H9 (cell line): Measurements from ENCODE around the gene SLC4A2. TPM values are rescaled to one million over a fixed set of nuclear protein-coding genes. Genes with fewer than 3 reads are reported as not detected.

Source experiments
- DNase-seq: peaks from one replicate; pipeline ENCODE4 v3.0.0-alpha.2; 2017
- H2AFZ ChIP-seq: one replicate; pipeline ENCODE4 v1.6.1; 2013; ENCODE audit warnings: mild to moderate bottlenecking, low read length, control low read depth, moderate library complexity
- H2AK5ac ChIP-seq: 2 replicates; pipeline ENCODE4 v1.6.1; 2013; ENCODE audit warnings: low read length, control low read depth, mixed read lengths; ENCODE audit not compliant: insufficient read length
- H2BK120ac ChIP-seq: one replicate; pipeline ENCODE4 v1.6.1; 2013; ENCODE audit warnings: low read depth, mild to moderate bottlenecking, low read length, control low read depth, inconsistent platforms; ENCODE audit not compliant: poor library complexity, severe bottlenecking
- H2BK12ac ChIP-seq: 2 replicates; pipeline ENCODE4 v1.6.1; 2013; ENCODE audit warnings: low read length, control low read depth, mixed read lengths, low read depth; ENCODE audit not compliant: insufficient read length
- H2BK15ac ChIP-seq: 2 replicates; pipeline ENCODE4 v1.6.1; 2013; ENCODE audit warnings: low read depth, low read length, control low read depth
- H2BK20ac ChIP-seq: one replicate; pipeline ENCODE4 v1.6.1; 2013; ENCODE audit warnings: low read depth, mild to moderate bottlenecking, low read length, control low read depth, inconsistent platforms; ENCODE audit not compliant: poor library complexity, severe bottlenecking
- H2BK5ac ChIP-seq: 2 replicates; pipeline ENCODE4 v1.6.1; 2013; ENCODE audit warnings: low read length, control low read depth, mixed read lengths; ENCODE audit not compliant: insufficient read length
- H3K14ac ChIP-seq: 2 replicates; pipeline ENCODE4 v1.6.1; 2013; ENCODE audit warnings: low read length, control low read depth; ENCODE audit not compliant: insufficient read depth
- H3K18ac ChIP-seq: 2 replicates; pipeline ENCODE4 v1.6.1; 2013; ENCODE audit warnings: low read depth, mild to moderate bottlenecking, mixed read lengths, low read length, control low read depth; ENCODE audit not compliant: insufficient read length
- H3K23ac ChIP-seq: 2 replicates; pipeline ENCODE4 v1.6.1; 2013; ENCODE audit warnings: low read length, control low read depth, mixed read lengths, low read depth; ENCODE audit not compliant: insufficient read length
- H3K23me2 ChIP-seq: 2 replicates; pipeline ENCODE4 v1.6.1; 2013; ENCODE audit warnings: low read depth, mild to moderate bottlenecking, mixed read lengths, low read length, control low read depth; ENCODE audit not compliant: insufficient read length, poor library complexity, severe bottlenecking
- H3K27ac ChIP-seq: 2 replicates; pipeline ENCODE4 v1.5.1; 2013; ENCODE audit warnings: low read length, control low read depth, mixed read lengths, low read depth; ENCODE audit not compliant: insufficient read length
- H3K27me3 ChIP-seq: 2 replicates; pipeline ENCODE4 v1.6.1; 2013; ENCODE audit warnings: low read length, control low read depth, inconsistent platforms; ENCODE audit not compliant: insufficient read depth
- H3K4ac ChIP-seq: 2 replicates; pipeline ENCODE4 v1.6.1; 2013; ENCODE audit warnings: low read depth, mild to moderate bottlenecking, control low read depth, inconsistent platforms, low read length, moderate library complexity
- H3K4me1 ChIP-seq: 2 replicates; pipeline ENCODE4 v1.6.1; 2013; ENCODE audit warnings: low read length, control low read depth, inconsistent platforms; ENCODE audit not compliant: insufficient read depth
- H3K4me2 ChIP-seq: 2 replicates; pipeline ENCODE4 v1.6.1; 2013; ENCODE audit warnings: low read length, control low read depth, mixed read lengths; ENCODE audit not compliant: insufficient read length, insufficient read depth
- H3K56ac ChIP-seq: 2 replicates; pipeline ENCODE4 v1.6.1; 2013; ENCODE audit warnings: low read depth, mild to moderate bottlenecking, mixed read lengths, low read length, control low read depth; ENCODE audit not compliant: insufficient read length
- H3K79me1 ChIP-seq: 2 replicates; pipeline ENCODE4 v1.6.1; 2013; ENCODE audit warnings: low read depth, mild to moderate bottlenecking, moderate library complexity, low read length, control low read depth, inconsistent platforms; ENCODE audit not compliant: insufficient read depth, poor library complexity, severe bottlenecking
- H3K79me2 ChIP-seq: 2 replicates; pipeline ENCODE4 v1.6.1; 2013; ENCODE audit warnings: low read length, control low read depth, inconsistent platforms; ENCODE audit not compliant: insufficient read depth
- H3K9ac ChIP-seq: 2 replicates; pipeline ENCODE4 v1.6.1; 2013; ENCODE audit warnings: low read length, control low read depth, mixed read lengths; ENCODE audit not compliant: insufficient read length; ENCODE audit errors: extremely low read depth
- H3K9me3 ChIP-seq: one replicate; pipeline ENCODE4 v1.6.1; 2013; ENCODE audit warnings: low read depth, low read length, inconsistent platforms; ENCODE audit not compliant: control insufficient read depth
- H3T11ph ChIP-seq: one replicate; pipeline ENCODE4 v1.6.1; 2013; ENCODE audit warnings: mild to moderate bottlenecking, low read length, control low read depth, inconsistent platforms
- H4K20me1 ChIP-seq: one replicate; pipeline ENCODE4 v1.6.1; 2013; ENCODE audit not compliant: control insufficient read depth, insufficient read length, insufficient read depth
- H4K5ac ChIP-seq: 2 replicates; pipeline ENCODE4 v1.6.1; 2013; ENCODE audit warnings: low read depth, mild to moderate bottlenecking, mixed read lengths, low read length, control low read depth; ENCODE audit not compliant: insufficient read length
- H4K8ac ChIP-seq: replicated peaks from 2 replicates; pipeline ENCODE4 v1.6.1; 2013; ENCODE audit warnings: low read length, control low read depth, mixed read lengths, low read depth; ENCODE audit not compliant: insufficient read length
- H4K91ac ChIP-seq: 2 replicates; pipeline ENCODE4 v1.6.1; 2013; ENCODE audit warnings: low read depth, mild to moderate bottlenecking, moderate library complexity, mixed read lengths, low read length, control low read depth; ENCODE audit not compliant: insufficient read length
- H3K27ac Mint-ChIP-seq, 3 experiments: 2 replicates in 2 of 3; 3 replicates in 1 of 3; pipeline ENCODE4 v1.8.0; 2020 to 2021; ENCODE audit warnings: mixed read lengths in 3 of 3, mild to moderate bottlenecking in 1 of 3, moderate library complexity in 1 of 3
- H3K27me3 Mint-ChIP-seq: 2 replicates; pipeline ENCODE4 v1.8.0; 2021; ENCODE audit warnings: low read depth, mild to moderate bottlenecking, moderate library complexity, mixed read lengths
- H3K36me3 Mint-ChIP-seq, 3 experiments: 2 replicates in 2 of 3; 3 replicates in 1 of 3; pipeline ENCODE4 v1.8.0; 2020 to 2021; ENCODE audit warnings: low read depth in 3 of 3, mixed read lengths in 3 of 3; ENCODE audit not compliant: insufficient read depth in 1 of 3
- H3K4me1 Mint-ChIP-seq, 2 experiments: 2 replicates each; pipeline ENCODE4 v1.8.0; 2020; ENCODE audit warnings: mixed read lengths in 2 of 2
- H3K4me3 Mint-ChIP-seq, 2 experiments: 2 replicates in 1 of 2; 3 replicates in 1 of 2; pipeline ENCODE4 v1.8.0; 2020 to 2021; ENCODE audit warnings: mild to moderate bottlenecking in 2 of 2, mixed read lengths in 2 of 2, moderate library complexity in 1 of 2
- H3K9me3 Mint-ChIP-seq, 2 experiments: 2 replicates in 1 of 2; 3 replicates in 1 of 2; pipeline ENCODE4 v1.8.0; 2020; ENCODE audit warnings: mild to moderate bottlenecking in 2 of 2, mixed read lengths in 2 of 2, moderate library complexity in 1 of 2
- CTCF ChIP-seq: fragments of 200-600 bp; sonication (generic); conservative IDR thresholded peaks from 3 replicates; pipeline ENCODE4 v1.8.0; 2021; ENCODE audit warnings: antibody characterized with exemption, mild to moderate bottlenecking
- WGBS: extraction: QIAGEN DNeasy Blood & Tissue Kit; methylation state at CpG from one replicate; pipeline ENCODE4 v1.1.7; 2013; ENCODE audit warnings: missing lambda C conversion rate, low lambda C conversion rate, mixed read lengths; ENCODE audit not compliant: insufficient read length; ENCODE audit errors: extremely low coverage; 5-methylcytosine and 5-hydroxymethylcytosine counted together
- total RNA-seq: library from RNA; stranded (reverse); gene quantifications from 2 replicates; pipeline ENCODE4 v1.2.1, GENCODE V29; 2021

SLC4A2 gene
- total RNA-seq, 1 experiment from 2014 or later: 136 TPM

GRCh38 chr7:151051108-151051507 is 8.3 kb upstream of the SLC4A2 start:
- H3K27me3 Mint-ChIP-seq: peaks cover 63% of the 10 kb centered on the region
- Histone ChIP-seq H3K56ac (no peak overlapping the region), H3K27ac (no peak overlapping the region), H4K8ac (no peak overlapping the region), H3K18ac (no peak overlapping the region), H3K9ac (no peak overlapping the region), H3K23ac (no peak overlapping the region), H2BK15ac (no peak overlapping the region), H3K79me2 (no peaks in the 10 kb centered on the region), H3K14ac (peak overlapping the region; percentile 77; the same call in 1 of the 2 replicates), H2BK5ac (no peak overlapping the region), H3K9me3 (no peaks in the 10 kb centered on the region), H3K4ac (no peak overlapping the region), H2BK12ac (no peak overlapping the region), H2AK5ac (no peak overlapping the region), H3K4me1 (no peaks in the 10 kb centered on the region), H3K27me3 (peaks cover 6% of the 10 kb centered on the region; the same call in 1 of the 2 replicates), H2AFZ (no peak overlapping the region), H3K4me2 (no peak overlapping the region), H4K20me1 (no peaks in the 10 kb centered on the region), H4K91ac (no peak overlapping the region), H2BK120ac (no peak overlapping the region), H3T11ph (no peak overlapping the region), H3K79me1 (no peaks in the 10 kb centered on the region), H2BK20ac (no peak overlapping the region), H3K23me2 (no peaks in the 10 kb centered on the region), H4K5ac (no peak overlapping the region)
- H3K9me3 Mint-ChIP-seq: no peaks in the 10 kb centered on the region
- H3K4me3 Mint-ChIP-seq: no peak overlapping the region
- peaks cover 0 to 11% (median 0%) of the 10 kb centered on the region in 3 experiments; a peak in 2 of 7 replicates for H3K36me3 Mint-ChIP-seq
- no peak for TF ChIP-seq CTCF
- DNase-seq: peak; percentile 90
- H3K27ac Mint-ChIP-seq: no peak overlapping the region
- no CpG with 5 or more reads among the region's 50 CpGs for WGBS
- peaks cover 0 to 4% of the 10 kb centered on the region in 2 experiments; a peak in 3 of 4 replicates for H3K4me1 Mint-ChIP-seq
